Measurements from ENCODE around the gene PARD3. TPM values are rescaled to one million over a fixed set of nuclear protein-coding genes. Genes with fewer than 3 reads are reported as not detected.

Gene PARD3
- total RNA-seq, 1 donor from 2014 or later = 0.11 TPM

DNA sequence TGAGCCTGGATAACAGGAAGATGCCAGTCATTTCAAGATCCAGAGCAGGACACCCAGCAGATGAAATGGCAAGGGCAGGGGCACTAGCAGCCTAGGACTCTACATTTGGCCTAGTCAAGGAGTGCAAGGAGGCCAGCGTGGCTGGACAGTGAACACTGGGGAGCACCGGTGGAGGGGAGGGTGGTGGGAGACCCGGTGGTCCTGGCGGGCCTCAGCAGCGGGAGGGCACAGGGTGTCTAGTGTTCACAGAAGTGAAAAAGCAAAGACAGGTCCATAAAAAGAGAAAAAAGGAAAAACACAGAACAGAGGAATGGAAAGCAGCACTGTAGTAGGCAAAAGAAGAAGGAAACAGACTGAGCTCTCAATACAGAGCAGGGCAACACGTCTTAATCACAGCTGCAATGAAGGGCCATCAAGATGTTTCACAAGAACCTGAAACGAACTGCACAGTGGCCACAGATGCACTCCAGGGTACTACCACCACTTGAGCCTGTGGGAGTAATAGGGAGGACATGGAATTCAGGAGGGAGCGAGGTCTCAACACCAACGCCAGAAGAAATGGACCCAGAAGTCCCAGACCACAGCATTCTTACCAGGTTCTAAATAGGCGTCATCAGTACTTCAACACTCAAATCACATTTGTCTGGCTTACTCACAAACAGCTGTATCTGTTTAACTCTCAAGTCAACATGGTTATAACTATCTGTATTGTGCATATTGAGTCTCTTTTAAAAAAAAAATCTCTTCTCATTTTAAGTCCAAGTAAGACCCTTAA, 573.7 kb downstream of the PARD3 start:
- Mint-ChIP-seq H3K4me1 (no peaks in the 10 kb centered on the region), H3K9me3 (no peaks in the 10 kb centered on the region), H3K27ac (no peak overlapping the region), H3K27me3 (no peaks in the 10 kb centered on the region), H3K4me3 (no peak overlapping the region), H3K36me3 (ENCODE audit: low read depth) (no peaks in the 10 kb centered on the region)
- no peak for TF ChIP-seq CTCF (IDR thresholded peaks at IDR 0.05)
- intact Hi-C loops (cut with micrococcal nuclease) = no loop called here
- ChIA-PET CTCF (no interaction called here), POLR2A (no interaction called here)
- ATAC-seq (ENCODE audit: low read depth) = no peak
- DNase-seq = no peak

GRCh38 chr10:34240039-34240438, 575.1 kb downstream of the PARD3 start:
- POLR2A ChIA-PET = no interaction called here
- H3K4me1 Mint-ChIP-seq = no peaks in the 10 kb centered on the region
- H3K9me3 Mint-ChIP-seq = no peaks in the 10 kb centered on the region
- ATAC-seq (ENCODE audit: low read depth) = no peak
- no peak for DNase-seq
- no peak for TF ChIP-seq CTCF (IDR thresholded peaks at IDR 0.05)
- no peak overlapping the region for H3K4me3 Mint-ChIP-seq
- intact Hi-C loops (cut with micrococcal nuclease) = no loop called here
- no peaks in the 10 kb centered on the region for H3K36me3 Mint-ChIP-seq (ENCODE audit: low read depth)
- CTCF ChIA-PET = no interaction called here
- no peak overlapping the region for H3K27ac Mint-ChIP-seq
- no peaks in the 10 kb centered on the region for H3K27me3 Mint-ChIP-seq

DNA sequence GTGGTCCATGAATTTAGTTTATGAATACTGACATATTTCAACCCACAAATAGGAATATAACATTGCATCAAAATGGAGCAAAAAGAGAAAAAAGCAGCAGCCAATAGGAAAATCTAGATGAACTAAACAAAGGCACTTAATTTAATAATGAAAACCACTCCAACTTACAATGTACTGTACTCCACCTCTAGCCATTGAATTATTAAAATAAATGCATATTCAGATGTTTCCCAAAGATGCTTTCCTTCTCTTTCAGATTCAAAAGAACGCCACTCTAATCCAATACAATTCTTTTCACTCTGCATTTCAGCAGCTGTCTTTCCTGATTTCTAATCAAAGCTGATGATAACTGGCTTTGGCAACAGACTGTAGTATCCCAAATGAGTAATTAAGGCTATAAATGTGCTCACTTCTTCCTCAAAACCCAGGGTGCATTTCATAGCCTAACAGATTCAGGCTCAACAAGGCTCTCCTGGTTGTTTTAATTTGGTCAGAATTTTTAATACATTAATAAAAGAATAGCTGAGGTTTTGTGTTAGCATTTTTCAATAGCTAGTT, 577.1 kb downstream of the PARD3 start:
- ATAC-seq (ENCODE audit: low read depth) (no peak), DNase-seq (no peak)
- H3K4me3 Mint-ChIP-seq = no peak overlapping the region
- H3K4me1 Mint-ChIP-seq = no peaks in the 10 kb centered on the region
- H3K27me3 Mint-ChIP-seq = no peaks in the 10 kb centered on the region
- H3K36me3 Mint-ChIP-seq (ENCODE audit: low read depth) = no peaks in the 10 kb centered on the region
- CTCF ChIA-PET = no interaction called here
- no peak overlapping the region for H3K27ac Mint-ChIP-seq
- intact Hi-C loops (cut with micrococcal nuclease) = no loop called here
- TF ChIP-seq CTCF (IDR thresholded peaks at IDR 0.05) = no peak
- POLR2A ChIA-PET = no interaction called here
- H3K9me3 Mint-ChIP-seq = no peaks in the 10 kb centered on the region

- Mint-ChIP-seq H3K4me3 (no peak overlapping the region), H3K36me3 (ENCODE audit: low read depth) (no peaks in the 10 kb centered on the region), H3K9me3 (no peaks in the 10 kb centered on the region), H3K27me3 (no peaks in the 10 kb centered on the region), H3K4me1 (no peaks in the 10 kb centered on the region), H3K27ac (no peak overlapping the region)
- POLR2A ChIA-PET = no interaction called here
- ATAC-seq (ENCODE audit: low read depth) (no peak), DNase-seq (no peak)
- CTCF ChIA-PET = no interaction called here
- TF ChIP-seq CTCF (IDR thresholded peaks at IDR 0.05) = no peak
- intact Hi-C loops (cut with micrococcal nuclease) = no loop called here
Measured at GRCh38 chr10:34236931-34237330, 578.2 kb downstream of the PARD3 start.

GRCh38 chr10:34235164-34235832, 579.8 kb downstream of the PARD3 start:
- intact Hi-C loops (cut with micrococcal nuclease) = no loop called here
- ChIA-PET POLR2A (no interaction called here), CTCF (no interaction called here)
- ATAC-seq (ENCODE audit: low read depth) (no peak), DNase-seq (no peak)
- Mint-ChIP-seq H3K27ac (no peak overlapping the region), H3K27me3 (no peaks in the 10 kb centered on the region), H3K36me3 (ENCODE audit: low read depth) (no peaks in the 10 kb centered on the region), H3K4me3 (no peak overlapping the region), H3K9me3 (no peaks in the 10 kb centered on the region), H3K4me1 (no peaks in the 10 kb centered on the region)
- TF ChIP-seq CTCF (IDR thresholded peaks at IDR 0.05) = no peak

All from activated B cell treated with CpG ODN at 0.5 μM for 24 hours (primary cell).